CD4-positive, alpha-beta T cell treated with Interleukin-10 for 1 hour (primary cell): ENCODE results near the gene ROPN1L.
A peak's percentile ranks its signal among the peaks of the same experiment; 100 is the strongest.
"Not testable (repeated sequence)": the region's sequence is repeated elsewhere in the genome, so short reads cannot be mapped to it uniquely, and the experiment has no call there.

Experiments
- DNase-seq: peaks from one replicate; pipeline ENCODE4 v3.0.0-alpha.2; 2020

Gene ROPN1L

GRCh38 chr5:10480237-10480985, 38.7 kb downstream of the ROPN1L start:
- DNase-seq = no peak

- DNase-seq = no peak
These were observed 39.7 kb downstream of the ROPN1L start for GRCh38 chr5:10481241-10481935.

- no peak for DNase-seq
These were observed 41.3 kb downstream of the ROPN1L start for GRCh38 chr5:10482791-10483530.

GRCh38 chr5:10484774-10485141, 43.1 kb downstream of the ROPN1L start:
- DNase-seq = no peak

GRCh38 chr5:10485142-10485795, 43.6 kb downstream of the ROPN1L start:
- DNase-seq = no peak

GRCh38 chr5:10485897-10486296, 44.2 kb downstream of the ROPN1L start:
- DNase-seq = no peak

- DNase-seq = no peak
These were observed 45.0 kb downstream of the ROPN1L start for GRCh38 chr5:10486511-10487344.

GRCh38 chr5:10488144-10488543, 46.5 kb downstream of the ROPN1L start:
- DNase-seq = no peak

- DNase-seq = peak; percentile 33
These were observed 48.2 kb downstream of the ROPN1L start for GRCh38 chr5:10489810-10490426.

GRCh38 chr5:10490927-10491672, 49.4 kb downstream of the ROPN1L start:
- no peak for DNase-seq

GRCh38 chr5:10491673-10492026, 50.0 kb downstream of the ROPN1L start:
- no peak for DNase-seq

GRCh38 chr5:10493884-10494283, 52.2 kb downstream of the ROPN1L start:
- no peak for DNase-seq

GRCh38 chr5:10494497-10494896, 52.8 kb downstream of the ROPN1L start:
- DNase-seq = not testable (repeated sequence)

- DNase-seq = no peak
These were observed 55.9 kb downstream of the ROPN1L start for GRCh38 chr5:10497554-10497953.

- DNase-seq = no peak
These were observed 56.7 kb downstream of the ROPN1L start for GRCh38 chr5:10498350-10498749.

GRCh38 chr5:10499066-10499465, 57.4 kb downstream of the ROPN1L start:
- DNase-seq = no peak

- DNase-seq = no peak
These were observed 58.1 kb downstream of the ROPN1L start for GRCh38 chr5:10499776-10500175.

- DNase-seq = no peak
These were observed 59.0 kb downstream of the ROPN1L start for GRCh38 chr5:10500669-10501068.

GRCh38 chr5:10501554-10502075, 59.9 kb downstream of the ROPN1L start:
- no peak for DNase-seq

GRCh38 chr5:10502130-10502529, 60.5 kb downstream of the ROPN1L start:
- no peak for DNase-seq

GRCh38 chr5:10502578-10502977, 60.9 kb downstream of the ROPN1L start:
- DNase-seq = no peak
